D721Med (cell line): ENCODE measurements around the gene SPATA25.

Experiments used
- DNase-seq: peaks from one replicate; pipeline ENCODE4 v3.0.0; 2011; ENCODE audit warnings: low spot score; ENCODE audit not compliant: insufficient read length
- FAIRE-seq: peaks from 2 replicates; lab custom pipeline; 2011; peaks lifted over from hg19 to GRCh38; lab: Jason Lieb, UNC
- TF ChIP-seq, protein P1 (sequence below): IDR thresholded peaks from 2 replicates; pipeline ENCODE4 v1.5.1; 2012; ENCODE audit warnings: mild to moderate bottlenecking, control low read depth; ENCODE audit not compliant: insufficient read depth; ENCODE audit errors: missing control alignments

Gene SPATA25

DNA sequence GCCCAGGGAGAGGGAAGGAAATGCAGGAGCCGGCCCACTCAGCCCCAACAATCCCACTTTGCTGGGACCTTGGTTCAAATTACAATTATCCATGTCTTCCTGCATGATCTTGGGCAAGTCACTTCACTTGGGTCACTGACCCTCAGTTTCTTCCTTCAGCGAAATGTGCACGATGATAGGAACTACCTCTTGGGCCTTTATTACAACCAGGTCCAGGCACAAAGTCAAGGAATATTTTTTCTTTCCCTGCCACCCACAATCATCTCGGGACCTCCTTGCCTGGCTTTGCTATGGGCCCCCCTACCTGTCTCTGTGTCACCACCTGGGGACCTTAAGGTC is 24.9 kb upstream of the SPATA25 start:
- DNase-seq = no peak
- TF ChIP-seq, protein P1, sequence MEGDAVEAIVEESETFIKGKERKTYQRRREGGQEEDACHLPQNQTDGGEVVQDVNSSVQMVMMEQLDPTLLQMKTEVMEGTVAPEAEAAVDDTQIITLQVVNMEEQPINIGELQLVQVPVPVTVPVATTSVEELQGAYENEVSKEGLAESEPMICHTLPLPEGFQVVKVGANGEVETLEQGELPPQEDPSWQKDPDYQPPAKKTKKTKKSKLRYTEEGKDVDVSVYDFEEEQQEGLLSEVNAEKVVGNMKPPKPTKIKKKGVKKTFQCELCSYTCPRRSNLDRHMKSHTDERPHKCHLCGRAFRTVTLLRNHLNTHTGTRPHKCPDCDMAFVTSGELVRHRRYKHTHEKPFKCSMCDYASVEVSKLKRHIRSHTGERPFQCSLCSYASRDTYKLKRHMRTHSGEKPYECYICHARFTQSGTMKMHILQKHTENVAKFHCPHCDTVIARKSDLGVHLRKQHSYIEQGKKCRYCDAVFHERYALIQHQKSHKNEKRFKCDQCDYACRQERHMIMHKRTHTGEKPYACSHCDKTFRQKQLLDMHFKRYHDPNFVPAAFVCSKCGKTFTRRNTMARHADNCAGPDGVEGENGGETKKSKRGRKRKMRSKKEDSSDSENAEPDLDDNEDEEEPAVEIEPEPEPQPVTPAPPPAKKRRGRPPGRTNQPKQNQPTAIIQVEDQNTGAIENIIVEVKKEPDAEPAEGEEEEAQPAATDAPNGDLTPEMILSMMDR = no peak
- FAIRE-seq = no peak

DNA sequence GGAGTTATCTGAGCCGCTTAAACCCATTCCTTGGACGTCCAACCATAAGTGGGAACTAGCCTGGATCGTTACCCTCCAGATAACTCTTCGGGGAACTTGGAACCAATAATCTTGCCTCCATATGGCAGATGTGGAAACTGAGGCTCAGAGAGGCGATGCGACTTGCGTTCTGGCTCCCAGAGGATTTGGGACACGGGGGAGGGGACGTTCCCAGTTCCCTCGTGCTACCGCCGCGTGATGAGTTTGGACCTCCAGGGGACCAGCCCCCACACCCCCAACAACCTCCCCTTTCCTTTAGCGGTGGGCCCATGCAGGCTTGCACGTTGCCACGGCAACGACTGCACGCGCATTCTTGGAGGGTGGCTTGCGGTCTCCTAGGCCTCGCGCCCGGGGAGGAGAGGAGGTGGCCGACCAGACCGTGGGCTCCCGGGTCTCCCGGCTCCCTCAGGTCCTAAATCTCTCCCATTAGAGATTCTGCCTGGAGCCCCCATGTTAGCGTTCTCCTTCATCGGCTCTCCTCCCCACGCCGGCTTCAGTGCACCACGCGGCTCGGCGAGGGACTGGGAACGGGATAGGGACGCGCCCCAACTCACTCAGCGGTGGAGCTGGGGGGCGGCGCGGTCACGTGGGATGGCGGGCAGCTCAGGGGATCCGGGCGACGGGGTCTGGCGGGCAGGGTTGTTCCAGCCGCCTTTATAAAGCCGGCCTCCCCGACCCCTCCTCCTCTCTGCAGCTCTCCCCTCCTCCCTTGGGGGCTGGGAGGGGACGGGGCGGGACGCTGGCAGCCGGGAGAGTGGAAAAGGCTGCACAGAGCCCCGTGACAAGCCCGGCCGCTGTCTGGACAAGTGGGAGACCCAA is 24.3 kb upstream of the SPATA25 start, which contains the start of gene PLTP:
Gene PLTP, minus strand, starts transcription at position 670 of the 858 bp plus-strand sequence. CDS start 703 bp downstream, outside the sequence.
- TF ChIP-seq, protein P1 = no peak
- DNase-seq (no peak), FAIRE-seq (no peak)

DNA sequence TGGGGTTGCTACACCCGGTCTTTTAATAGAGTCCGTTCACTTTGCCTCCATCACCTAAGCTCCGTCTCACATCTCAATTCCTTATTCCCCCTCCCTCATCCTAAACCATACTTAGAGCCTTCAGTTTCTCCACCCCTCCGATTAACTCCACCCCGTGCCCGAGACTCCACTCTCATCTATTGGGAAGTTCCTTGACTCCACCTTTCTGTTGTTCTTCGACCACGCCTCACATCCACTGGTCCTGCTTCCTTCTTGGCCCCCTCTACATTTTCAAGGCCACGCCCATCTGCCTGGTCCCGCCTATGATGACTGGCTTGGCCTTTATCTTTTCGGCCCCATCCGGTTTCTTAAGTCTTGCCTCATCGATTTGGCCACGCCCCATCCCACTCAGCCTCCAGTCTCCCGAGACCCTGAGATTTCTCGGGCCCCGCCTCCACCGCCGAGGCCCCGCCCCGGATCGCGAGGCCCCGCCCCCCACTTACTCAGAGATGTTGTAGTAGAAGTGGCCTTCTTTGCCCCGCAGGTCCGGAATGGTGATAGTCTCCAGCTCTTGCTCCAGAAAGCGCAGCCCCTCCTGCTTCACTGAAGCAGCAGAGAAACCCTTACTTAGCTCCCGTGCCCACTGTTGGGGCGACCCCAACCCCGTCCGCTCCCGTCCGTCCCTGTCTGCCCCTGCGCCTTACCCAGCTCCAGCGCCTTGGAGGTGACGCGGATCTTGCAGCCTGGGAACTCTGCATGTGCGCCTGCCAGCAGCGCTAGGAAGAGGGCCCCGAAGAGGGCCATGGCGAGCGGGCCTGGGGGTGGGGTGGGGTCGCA is 23.5 kb upstream of the SPATA25 start:
- TF ChIP-seq, protein P1 = no peak
- no peak for FAIRE-seq
- DNase-seq = no peak

DNA sequence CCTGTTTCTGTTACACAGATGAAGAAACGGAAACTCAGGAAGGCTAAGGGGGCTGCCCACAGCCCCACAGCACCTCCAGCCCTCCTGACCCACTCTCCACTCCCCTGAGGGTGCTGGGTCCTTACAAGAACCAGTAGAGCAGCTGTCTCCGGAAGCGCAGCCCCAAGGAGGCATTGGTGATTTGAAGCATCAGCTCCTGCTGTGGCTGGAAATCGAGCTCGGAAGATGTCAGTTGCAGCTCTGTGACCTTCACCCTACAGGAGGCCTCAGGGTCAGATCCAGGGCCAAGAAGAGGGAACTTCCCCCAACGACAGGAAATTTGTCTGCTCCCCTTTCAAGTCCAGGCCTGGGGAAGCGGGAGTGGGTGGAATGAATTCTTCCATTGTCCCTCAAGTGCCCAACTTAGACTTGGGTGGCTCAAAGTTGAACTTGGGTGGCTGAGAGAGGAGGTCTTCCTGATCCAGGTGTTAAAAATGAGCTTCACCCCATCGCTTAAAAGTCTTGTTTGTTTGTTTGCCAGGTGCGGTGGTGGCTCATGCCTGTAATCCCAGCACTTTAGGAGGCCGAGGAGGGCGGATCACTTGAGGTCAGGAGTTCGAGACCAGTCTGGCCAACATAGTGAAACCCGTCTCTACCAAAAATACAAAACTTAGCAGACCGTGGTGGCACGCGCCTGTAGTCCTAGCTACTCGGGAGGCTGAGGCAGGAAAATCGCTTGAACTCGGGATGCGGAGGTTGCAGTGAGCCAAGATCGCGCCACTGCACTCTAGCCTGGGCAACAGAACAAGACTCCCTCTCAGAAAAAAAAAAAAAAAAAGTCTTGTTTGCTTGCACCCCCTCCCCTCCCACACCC is 22.6 kb upstream of the SPATA25 start:
- no peak for FAIRE-seq

DNA sequence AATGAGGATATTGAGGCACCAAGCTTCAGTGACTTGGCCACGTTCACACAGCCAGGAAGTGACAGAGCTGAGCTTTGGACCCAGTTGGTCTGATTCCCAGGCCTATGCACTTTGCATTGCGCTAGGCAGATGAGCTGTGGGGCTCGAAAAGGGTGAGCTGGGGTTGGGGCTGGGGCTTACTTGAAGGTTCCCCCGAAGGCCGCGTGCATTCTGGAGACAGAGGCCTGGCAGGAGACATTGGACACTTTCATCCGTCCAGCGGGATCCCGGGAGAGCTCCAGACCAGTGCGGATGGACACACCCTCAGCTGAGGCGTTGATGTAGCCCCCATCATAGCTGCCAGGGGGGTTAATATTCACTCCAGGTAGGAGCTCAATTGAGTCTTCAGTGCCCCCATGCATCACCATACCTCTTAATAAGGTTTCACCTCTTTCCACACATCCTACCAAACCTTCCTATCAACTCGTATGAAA is 21.9 kb upstream of the SPATA25 start:
- DNase-seq = no peak
- no peak for FAIRE-seq
- TF ChIP-seq, protein P1 = no peak

More for the DNA sequence above, 22.6 kb upstream of the SPATA25 start:
- no peak for DNase-seq
- TF ChIP-seq, protein P1 = no peak

DNA sequence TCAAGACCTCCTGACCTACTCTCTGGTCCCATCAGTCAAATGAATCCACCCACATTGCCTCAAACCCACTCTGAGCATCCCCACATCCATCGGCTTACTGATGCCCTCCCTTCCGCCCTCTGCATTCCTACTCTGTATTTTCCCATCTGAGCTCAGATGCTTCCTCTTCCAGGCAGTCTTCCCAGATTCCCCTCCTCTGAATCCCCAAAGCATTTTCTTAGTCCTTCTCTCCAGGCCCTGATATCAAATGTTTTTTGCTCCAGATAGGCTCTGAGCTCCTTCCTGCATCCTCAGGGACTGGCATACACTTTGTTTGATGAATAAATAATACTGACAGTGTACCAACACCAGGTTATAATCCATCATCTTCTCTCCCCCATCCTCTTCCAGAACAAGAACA is 20.7 kb upstream of the SPATA25 start:
- DNase-seq (no peak), FAIRE-seq (no peak)
- TF ChIP-seq, protein P1 = no peak
